ENCODE measurements around the gene MMP12. TPM values are rescaled to one million over a fixed set of nuclear protein-coding genes. Genes with fewer than 3 reads are reported as not detected.

The MMP12 gene
- total RNA-seq, 1 experiment from 2014 or later = not detected

GRCh38 chr11:102830001-102830727 is 44.6 kb downstream of the MMP12 start:
- Mint-ChIP-seq H3K9me3 (ENCODE audit: low read depth, unreplicated experiment) (no peaks in the 10 kb centered on the region), H3K36me3 (ENCODE audit: insufficient read depth, unreplicated experiment) (peaks cover 6% of the 10 kb centered on the region), H3K4me1 (ENCODE audit: low read depth, unreplicated experiment) (peaks cover 18% of the 10 kb centered on the region), H3K27ac (ENCODE audit: unreplicated experiment) (no peak overlapping the region), H3K4me3 (ENCODE audit: low read depth, unreplicated experiment) (no peak overlapping the region), H3K27me3 (ENCODE audit: unreplicated experiment) (peaks cover 11% of the 10 kb centered on the region)
- intact Hi-C loops (cut with micrococcal nuclease; ENCODE audit: unreplicated experiment) = loop anchor here (2.0 kb wide), 2 partner anchors 19 to 85 kb away; no protein-coding TSS in a partner anchor
- no TSS peak for BruUV-seq (replicated peaks)
- DNase-seq = no peak
- CTCF ChIA-PET = no interaction called here
- TF ChIP-seq CTCF (IDR thresholded peaks at IDR 0.05; ENCODE audit: unreplicated experiment) = no peak

- H3K27me3 Mint-ChIP-seq (ENCODE audit: unreplicated experiment) = peaks cover 4% of the 10 kb centered on the region
- intact Hi-C loops (cut with micrococcal nuclease; ENCODE audit: unreplicated experiment) = no loop called here
- no peak overlapping the region for H3K27ac Mint-ChIP-seq (ENCODE audit: unreplicated experiment)
- no peak for TF ChIP-seq CTCF (IDR thresholded peaks at IDR 0.05; ENCODE audit: unreplicated experiment)
- H3K9me3 Mint-ChIP-seq (ENCODE audit: low read depth, unreplicated experiment) = no peaks in the 10 kb centered on the region
- CTCF ChIA-PET = no interaction called here
- DNase-seq = no peak
- peaks cover 11% of the 10 kb centered on the region for H3K4me1 Mint-ChIP-seq (ENCODE audit: low read depth, unreplicated experiment)
- peaks cover 6% of the 10 kb centered on the region for H3K36me3 Mint-ChIP-seq (ENCODE audit: insufficient read depth, unreplicated experiment)
- no peak overlapping the region for H3K4me3 Mint-ChIP-seq (ENCODE audit: low read depth, unreplicated experiment)
- no TSS peak for BruUV-seq (replicated peaks)
These were observed 45.3 kb downstream of the MMP12 start for GRCh38 chr11:102829316-102830000.

GRCh38 chr11:102824556-102824955 is 50.2 kb downstream of the MMP12 start:
- TF ChIP-seq CTCF (IDR thresholded peaks at IDR 0.05; ENCODE audit: unreplicated experiment) = no peak
- no peak for DNase-seq
- CTCF ChIA-PET = no interaction called here

GRCh38 chr11:102819491-102819890 is 55.3 kb downstream of the MMP12 start:
- BruUV-seq (replicated peaks) = no TSS peak
- no peaks in the 10 kb centered on the region for H3K36me3 Mint-ChIP-seq (ENCODE audit: insufficient read depth, unreplicated experiment)
- no peak overlapping the region for H3K4me3 Mint-ChIP-seq (ENCODE audit: low read depth, unreplicated experiment)
- peaks cover 7% of the 10 kb centered on the region for H3K9me3 Mint-ChIP-seq (ENCODE audit: low read depth, unreplicated experiment)
- H3K4me1 Mint-ChIP-seq (ENCODE audit: low read depth, unreplicated experiment) = no peaks in the 10 kb centered on the region
- H3K27me3 Mint-ChIP-seq (ENCODE audit: unreplicated experiment) = peaks cover 20% of the 10 kb centered on the region
- TF ChIP-seq CTCF (IDR thresholded peaks at IDR 0.05; ENCODE audit: unreplicated experiment) = no peak
- H3K27ac Mint-ChIP-seq (ENCODE audit: unreplicated experiment) = no peak overlapping the region
- intact Hi-C loops (cut with micrococcal nuclease; ENCODE audit: unreplicated experiment) = no loop called here
- CTCF ChIA-PET = no interaction called here
- DNase-seq = no peak

More at GRCh38 chr11:102824556-102824955, 50.2 kb downstream of the MMP12 start:
- H3K36me3 Mint-ChIP-seq (ENCODE audit: insufficient read depth, unreplicated experiment) = no peaks in the 10 kb centered on the region
- no TSS peak for BruUV-seq (replicated peaks)
- intact Hi-C loops (cut with micrococcal nuclease; ENCODE audit: unreplicated experiment) = no loop called here
- H3K27me3 Mint-ChIP-seq (ENCODE audit: unreplicated experiment) = no peaks in the 10 kb centered on the region
- H3K4me3 Mint-ChIP-seq (ENCODE audit: low read depth, unreplicated experiment) = no peak overlapping the region
- no peaks in the 10 kb centered on the region for H3K9me3 Mint-ChIP-seq (ENCODE audit: low read depth, unreplicated experiment)
- H3K27ac Mint-ChIP-seq (ENCODE audit: unreplicated experiment) = no peak overlapping the region
- no peaks in the 10 kb centered on the region for H3K4me1 Mint-ChIP-seq (ENCODE audit: low read depth, unreplicated experiment)

Measured in Calu3 (cell line).